GM21528 (cell line): ENCODE data around the gene PDE8A.

Experiments
- ATAC-seq: cut with Tn5 transposase; IDR thresholded peaks from one replicate; pipeline ENCODE4 v1.9.1; 2021; ENCODE audit warnings: mild to moderate bottlenecking, moderate library complexity; ENCODE audit not compliant: unreplicated experiment, low FRiP score

PDE8A gene

DNA sequence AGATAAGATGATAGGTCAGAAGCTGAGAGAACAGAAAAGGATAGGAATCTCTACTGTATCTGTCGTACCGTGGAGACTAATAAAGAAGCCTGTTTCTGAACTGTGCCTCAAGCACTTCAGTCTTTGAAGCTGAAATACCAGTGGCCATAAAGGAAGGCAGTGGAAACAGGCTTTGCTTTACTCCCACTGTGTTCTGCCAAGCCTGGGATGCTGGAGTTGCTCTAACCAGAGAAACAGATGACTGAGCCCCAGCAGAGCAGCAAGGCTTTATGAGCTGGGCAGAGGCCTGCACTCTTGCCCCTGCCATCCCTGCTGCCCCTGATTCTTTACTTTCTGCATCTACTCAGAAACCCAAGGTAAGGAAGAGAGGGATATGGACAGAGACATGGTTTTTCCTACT is 89.4 kb downstream of the PDE8A start:
- ATAC-seq, result no peak

DNA sequence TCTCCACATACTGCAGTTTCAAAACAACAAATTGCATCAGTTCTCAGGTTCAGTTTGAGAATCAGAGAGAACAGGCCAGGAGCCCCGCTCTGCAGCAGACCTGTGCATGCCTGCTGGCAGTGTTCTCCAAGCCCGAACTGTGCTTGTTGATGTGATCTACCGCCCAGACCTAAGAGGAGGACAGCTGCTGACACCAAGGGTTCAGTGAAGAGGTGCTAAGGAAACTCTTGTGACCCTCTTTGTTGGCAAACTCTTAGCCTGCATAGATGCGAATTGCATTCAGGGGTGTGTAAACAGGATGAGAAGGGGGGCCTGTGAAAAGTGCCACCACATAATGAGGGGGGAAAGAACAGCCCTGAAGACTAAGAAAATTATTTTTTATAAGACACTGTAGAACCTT is 89.8 kb downstream of the PDE8A start:
- ATAC-seq, result no peak

GRCh38 chr15:85072917-85073316 is 91.3 kb downstream of the PDE8A start:
- no peak for ATAC-seq

GRCh38 chr15:85073556-85074194 is 92.0 kb downstream of the PDE8A start:
- ATAC-seq, result no peak

- no peak for ATAC-seq
Observed at GRCh38 chr15:85086855-85087254, 105.2 kb downstream of the PDE8A start.

DNA sequence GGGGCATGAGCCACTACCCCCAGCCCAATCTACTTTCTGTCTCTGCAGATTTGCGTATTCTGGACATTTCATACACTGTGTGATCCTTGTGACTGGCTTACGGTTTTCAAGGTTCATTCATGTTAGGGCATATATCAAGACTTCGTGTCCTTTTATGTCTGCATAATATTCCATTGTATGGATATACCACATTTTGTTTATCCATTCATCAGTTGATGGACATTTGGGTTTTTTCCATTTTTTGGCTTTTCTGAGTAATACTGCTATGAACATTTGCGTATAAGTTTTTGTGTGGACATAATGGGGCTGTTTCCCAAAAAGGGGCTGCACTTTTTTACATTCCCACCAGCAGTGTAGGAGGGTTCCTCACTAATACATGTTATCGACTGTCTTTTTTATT is 106.6 kb downstream of the PDE8A start:
- no peak for ATAC-seq

- ATAC-seq, result no peak
Observed at GRCh38 chr15:85089929-85090597, 108.4 kb downstream of the PDE8A start.

- ATAC-seq, result no peak
Observed at GRCh38 chr15:85091990-85092389, 110.3 kb downstream of the PDE8A start.

- ATAC-seq, result no peak
Observed at GRCh38 chr15:85094685-85095084, 113.0 kb downstream of the PDE8A start.

- ATAC-seq, result no peak
Observed at GRCh38 chr15:85095566-85095965, 113.9 kb downstream of the PDE8A start.

DNA sequence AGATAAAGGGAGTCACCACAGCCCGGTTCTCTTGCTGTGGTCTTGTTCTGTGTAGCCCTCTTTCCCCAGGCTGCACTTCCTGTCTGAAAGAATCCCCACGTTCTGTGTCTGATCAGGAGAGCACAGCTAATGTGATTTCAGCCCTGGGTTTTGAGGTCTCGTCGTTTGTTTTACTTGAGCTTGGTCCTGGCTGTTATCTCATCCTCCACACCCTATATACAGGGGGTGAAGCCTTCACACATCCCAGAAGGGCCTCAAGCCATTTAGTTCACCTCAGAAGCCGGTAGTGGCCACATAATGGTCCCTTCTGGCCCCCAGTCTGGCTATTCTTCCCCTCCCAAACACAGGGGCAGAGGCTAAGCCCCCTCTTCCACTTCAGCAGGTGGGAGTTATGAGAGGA is 115.6 kb downstream of the PDE8A start:
- no peak for ATAC-seq

GRCh38 chr15:85097725-85098124 is 116.1 kb downstream of the PDE8A start:
- ATAC-seq, result no peak

DNA sequence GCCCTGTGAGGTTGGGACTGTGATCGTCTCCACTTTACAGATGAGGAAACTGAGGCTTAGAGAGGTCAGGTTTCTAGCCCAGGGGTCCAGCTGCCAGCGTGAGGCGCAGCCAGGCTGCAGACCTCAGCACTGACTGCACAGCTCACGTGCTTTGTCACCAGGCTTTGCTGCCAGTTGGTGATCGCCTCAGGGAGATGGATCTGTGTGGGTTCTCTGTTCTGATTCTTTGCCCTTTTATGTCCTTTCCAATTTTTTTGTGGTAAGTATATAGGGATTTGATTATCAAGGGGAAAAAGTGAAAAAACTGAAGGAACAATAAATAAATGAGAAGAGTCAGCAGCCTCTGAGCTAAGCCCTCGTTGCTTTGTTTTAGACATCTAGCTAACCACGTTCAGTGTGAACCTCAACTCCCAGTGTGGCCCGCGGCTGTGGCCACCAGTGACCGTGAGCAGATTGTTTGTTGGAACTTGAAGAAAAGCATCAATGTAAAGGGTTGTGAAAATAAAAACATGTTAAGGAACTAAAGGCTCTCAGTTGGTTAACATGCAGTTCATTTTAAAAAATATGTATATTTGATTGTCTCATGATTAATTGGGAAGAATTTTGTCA is 117.6 kb downstream of the PDE8A start:
- no peak for ATAC-seq

- no peak for ATAC-seq
Observed at GRCh38 chr15:85100186-85100937, 118.7 kb downstream of the PDE8A start.

DNA sequence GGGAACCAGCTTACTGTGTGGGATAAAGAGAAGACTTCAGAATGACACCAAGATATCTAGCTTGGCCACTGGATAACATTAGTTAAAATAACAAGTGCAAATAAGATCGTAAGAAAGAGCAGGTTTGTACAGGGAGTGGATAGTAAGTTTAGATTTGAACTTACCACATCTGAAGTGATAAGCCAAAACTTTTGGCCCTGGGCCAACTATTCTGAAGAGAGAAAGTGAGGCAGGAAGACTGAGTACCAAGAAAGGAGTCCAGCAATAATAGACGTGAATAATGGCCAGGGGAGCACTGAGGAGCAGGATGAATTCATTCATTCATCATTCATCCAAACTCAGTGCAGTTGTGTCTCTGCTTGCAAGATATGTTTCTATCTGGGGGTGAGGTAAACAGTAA is 122.9 kb downstream of the PDE8A start:
- ATAC-seq, result no peak

DNA sequence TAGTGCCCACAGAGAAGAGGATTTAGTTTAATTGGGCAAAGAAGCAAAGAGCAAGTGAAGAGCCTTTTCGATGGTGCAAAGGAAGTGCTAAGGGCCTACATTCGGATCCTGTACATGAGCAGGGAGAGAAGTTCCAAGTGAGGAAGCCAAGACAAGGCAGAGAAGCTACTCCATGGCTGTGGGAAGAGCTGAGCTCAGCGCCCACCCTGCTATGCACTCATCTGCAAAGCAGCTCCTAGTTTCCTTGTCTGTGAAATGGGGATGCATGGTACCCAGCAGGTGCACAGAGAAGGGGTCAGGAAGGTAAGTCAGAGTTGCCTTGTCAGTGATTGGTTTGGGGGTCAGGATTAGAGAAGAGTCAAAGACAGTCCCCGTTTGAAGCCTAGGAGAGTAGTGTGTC is 126.5 kb downstream of the PDE8A start:
- ATAC-seq, result no peak

DNA sequence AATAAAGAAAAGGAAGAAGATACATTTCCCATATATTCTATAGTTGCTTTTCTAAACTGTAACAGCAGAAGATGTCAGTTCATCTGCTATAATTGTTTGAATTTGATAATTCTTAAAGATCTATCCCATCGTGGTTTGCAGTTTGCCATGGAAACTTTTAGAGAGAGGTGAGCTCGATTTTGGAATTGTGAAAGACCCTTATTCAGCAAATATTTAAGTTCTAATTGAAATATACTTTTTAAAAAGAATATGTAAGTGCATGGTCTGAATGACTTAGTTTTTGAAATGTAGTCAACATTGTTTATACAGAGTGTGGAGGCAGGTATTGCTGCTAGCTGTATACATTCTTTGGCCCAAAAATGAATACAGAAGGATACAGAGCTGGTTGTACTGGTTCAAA is 127.7 kb downstream of the PDE8A start:
- no peak for ATAC-seq

DNA sequence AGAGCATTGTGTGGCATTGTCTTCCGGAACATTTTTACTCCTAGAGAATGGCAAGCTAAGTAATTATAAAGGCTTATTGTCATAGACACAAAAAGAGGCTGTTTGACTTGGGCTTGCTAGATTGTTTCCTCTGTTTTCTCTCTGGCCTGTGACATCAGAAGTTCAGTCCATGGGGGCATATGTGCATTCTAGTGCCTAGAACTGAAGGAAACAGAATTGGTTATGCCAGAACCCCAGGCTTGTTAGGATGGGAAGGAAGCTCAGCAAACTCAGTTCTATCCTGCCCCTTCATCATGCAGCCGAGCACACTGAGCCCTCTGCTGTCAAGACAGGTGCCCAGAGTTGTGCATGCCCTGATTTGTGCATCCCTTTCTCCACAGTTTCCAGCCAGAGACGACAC is 131.3 kb downstream of the PDE8A start:
- ATAC-seq, result no peak

GRCh38 chr15:85114886-85115285 is 133.2 kb downstream of the PDE8A start:
- no peak for ATAC-seq

DNA sequence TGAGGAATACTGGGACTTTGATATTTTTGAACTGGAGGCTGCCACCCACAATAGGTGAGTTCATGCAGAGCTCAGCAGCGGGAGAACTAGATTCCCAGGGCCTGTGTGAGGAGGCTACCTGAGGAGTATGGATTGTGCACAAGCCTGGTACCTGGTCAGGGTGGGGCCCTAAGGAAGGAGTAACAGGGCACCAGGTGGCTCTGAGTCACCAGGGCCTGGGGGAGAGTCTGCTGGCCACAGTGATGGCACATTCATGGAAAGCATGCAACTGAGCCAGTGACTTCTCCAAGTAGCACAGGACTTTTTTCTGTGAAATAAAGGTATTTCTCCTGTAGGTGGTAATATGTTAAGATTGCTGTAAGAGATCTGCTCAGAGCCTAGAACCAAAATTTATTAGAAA is 134.4 kb downstream of the PDE8A start:
- no peak for ATAC-seq

DNA sequence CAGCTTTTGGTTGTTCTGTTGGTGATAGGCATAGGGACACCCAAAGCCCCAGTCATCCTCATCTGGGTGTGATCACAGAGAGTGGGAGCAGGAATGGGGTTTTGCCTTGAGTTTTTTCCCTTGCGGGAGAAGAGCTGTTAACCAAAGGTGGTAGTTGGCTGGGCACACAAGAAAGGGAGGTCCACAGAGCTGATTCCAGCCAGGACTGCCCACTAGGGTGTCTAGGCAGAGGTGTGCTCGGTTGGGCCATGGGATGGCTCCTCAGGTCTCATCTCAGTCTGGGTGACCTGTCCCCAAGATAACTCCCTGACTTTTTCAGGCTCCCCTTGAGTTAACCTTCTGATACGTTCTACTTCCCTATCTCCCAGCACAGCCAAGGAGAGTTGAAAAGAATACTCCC is 134.8 kb downstream of the PDE8A start:
- no peak for ATAC-seq
